WI38 (cell line): ENCODE data around the gene KRTAP10-10.
"Not testable (repeated sequence)": the region's sequence is repeated elsewhere in the genome, so short reads cannot be mapped to it uniquely, and the experiment has no call there.

ENCODE experiments used
- H3K4me3 ChIP-seq: 2 replicates; pipeline ENCODE4 v1.5.1; 2011; ENCODE audit warnings: low read depth, mild to moderate bottlenecking, control low read depth, low read length
- TF ChIP-seq, protein P1 (sequence below): IDR thresholded peaks from 2 replicates; pipeline ENCODE4 v1.5.1; 2012; ENCODE audit warnings: low read depth, mild to moderate bottlenecking, control low read depth, low read length

KRTAP10-10 gene, protein sequence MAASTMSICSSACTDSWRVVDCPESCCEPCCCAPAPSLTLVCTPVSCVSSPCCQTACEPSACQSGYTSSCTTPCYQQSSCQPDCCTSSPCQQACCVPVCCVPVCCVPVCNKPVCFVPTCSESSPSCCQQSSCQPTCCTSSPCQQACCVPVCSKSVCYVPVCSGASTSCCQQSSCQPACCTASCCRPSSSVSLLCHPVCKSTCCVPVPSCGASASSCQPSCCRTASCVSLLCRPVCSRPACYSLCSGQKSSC

DNA sequence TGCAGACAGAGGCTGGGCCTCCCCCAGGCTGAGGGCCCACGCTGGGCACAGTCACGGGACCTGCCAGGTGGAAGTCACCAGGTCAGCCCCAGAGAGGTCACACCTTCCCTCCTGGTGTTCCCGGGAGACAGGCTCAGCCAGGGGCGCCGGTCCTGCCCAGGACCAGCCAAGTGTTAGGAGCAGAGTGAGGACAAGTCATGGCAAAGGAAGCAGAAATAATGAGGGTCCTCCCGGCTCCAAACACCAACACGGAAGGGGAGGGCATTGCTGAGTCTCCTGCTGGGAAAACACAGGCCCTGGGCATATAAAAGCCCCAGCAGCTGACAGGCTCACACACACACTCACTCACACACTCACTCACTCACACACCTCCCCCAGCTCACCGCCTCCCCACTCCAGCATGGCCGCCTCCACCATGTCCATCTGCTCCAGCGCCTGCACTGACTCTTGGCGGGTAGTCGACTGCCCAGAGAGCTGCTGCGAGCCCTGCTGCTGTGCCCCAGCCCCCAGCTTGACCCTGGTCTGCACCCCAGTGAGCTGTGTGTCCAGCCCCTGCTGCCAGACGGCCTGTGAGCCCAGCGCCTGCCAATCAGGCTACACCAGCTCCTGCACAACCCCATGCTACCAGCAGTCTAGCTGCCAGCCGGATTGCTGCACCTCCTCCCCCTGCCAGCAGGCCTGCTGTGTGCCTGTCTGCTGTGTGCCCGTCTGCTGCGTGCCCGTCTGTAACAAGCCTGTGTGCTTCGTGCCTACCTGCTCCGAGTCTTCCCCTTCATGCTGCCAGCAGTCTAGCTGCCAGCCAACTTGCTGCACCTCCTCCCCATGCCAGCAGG lies at the start of gene KRTAP10-10:
Gene KRTAP10-10, plus strand, starts transcription at position 339 of the 833 bp plus-strand sequence. Its CDS starts 62 bp downstream, at position 401.
- TF ChIP-seq, protein P1, sequence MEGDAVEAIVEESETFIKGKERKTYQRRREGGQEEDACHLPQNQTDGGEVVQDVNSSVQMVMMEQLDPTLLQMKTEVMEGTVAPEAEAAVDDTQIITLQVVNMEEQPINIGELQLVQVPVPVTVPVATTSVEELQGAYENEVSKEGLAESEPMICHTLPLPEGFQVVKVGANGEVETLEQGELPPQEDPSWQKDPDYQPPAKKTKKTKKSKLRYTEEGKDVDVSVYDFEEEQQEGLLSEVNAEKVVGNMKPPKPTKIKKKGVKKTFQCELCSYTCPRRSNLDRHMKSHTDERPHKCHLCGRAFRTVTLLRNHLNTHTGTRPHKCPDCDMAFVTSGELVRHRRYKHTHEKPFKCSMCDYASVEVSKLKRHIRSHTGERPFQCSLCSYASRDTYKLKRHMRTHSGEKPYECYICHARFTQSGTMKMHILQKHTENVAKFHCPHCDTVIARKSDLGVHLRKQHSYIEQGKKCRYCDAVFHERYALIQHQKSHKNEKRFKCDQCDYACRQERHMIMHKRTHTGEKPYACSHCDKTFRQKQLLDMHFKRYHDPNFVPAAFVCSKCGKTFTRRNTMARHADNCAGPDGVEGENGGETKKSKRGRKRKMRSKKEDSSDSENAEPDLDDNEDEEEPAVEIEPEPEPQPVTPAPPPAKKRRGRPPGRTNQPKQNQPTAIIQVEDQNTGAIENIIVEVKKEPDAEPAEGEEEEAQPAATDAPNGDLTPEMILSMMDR = no peak
- H3K4me3 ChIP-seq = no peak within 1 kb of the TSS

DNA sequence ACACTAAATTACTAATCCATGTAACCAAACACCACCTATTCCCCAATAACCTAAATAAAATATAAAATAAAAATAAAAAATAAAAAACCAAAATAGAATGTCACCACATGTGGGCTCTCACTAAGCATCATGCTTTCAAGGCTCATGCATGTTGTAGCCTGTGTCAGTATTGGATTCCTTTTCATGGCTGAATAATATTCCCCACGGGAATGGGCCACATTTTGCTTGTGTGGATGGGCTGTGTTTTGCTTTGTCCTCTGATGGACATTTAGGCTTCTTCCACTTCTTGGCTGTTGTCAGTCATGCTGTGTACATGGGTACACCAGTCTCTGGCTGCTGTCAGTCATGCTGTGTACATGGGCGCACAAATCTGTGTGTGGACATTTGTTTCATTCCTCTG lies 48.1 kb upstream of the KRTAP10-10 start:
- TF ChIP-seq, protein P1 = no peak
- H3K4me3 ChIP-seq = no peak overlapping the region

DNA sequence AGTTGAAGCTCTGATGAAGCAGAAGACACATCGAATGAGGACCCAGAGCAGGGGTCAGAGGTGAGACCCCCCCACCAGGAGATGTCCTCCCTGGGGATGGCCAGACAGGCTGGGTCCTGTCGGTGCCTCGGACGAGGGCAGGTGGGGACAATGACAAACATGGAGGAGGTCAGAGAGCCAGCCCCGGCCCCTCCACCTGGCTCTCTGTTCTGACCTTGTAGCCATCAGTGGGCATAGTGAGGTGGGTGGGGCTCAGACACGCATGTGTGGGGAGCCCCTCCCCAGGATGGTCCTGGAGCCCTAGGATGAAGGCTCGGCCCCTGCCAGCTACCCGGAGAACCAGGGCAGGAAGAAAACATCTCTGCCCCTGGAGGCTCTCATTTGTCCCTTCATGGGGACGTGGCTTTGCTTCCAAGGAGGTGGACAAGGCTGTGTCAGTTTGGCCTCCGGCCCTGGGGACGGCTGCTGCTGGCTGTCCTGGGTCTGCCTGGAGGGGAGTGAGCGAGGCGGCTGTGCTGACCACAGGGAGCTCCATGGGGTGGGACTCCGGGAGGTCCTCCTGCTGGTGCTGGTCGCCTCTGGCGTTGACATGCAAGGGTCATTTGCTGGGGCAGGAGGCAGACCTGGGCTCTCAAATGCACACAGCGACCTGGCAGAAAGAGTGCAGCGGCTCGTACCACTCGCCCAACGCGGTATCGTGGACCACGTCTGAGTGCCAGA lies 47.4 kb upstream of the KRTAP10-10 start:
- no peak overlapping the region for H3K4me3 ChIP-seq
- TF ChIP-seq, protein P1 = no peak

DNA sequence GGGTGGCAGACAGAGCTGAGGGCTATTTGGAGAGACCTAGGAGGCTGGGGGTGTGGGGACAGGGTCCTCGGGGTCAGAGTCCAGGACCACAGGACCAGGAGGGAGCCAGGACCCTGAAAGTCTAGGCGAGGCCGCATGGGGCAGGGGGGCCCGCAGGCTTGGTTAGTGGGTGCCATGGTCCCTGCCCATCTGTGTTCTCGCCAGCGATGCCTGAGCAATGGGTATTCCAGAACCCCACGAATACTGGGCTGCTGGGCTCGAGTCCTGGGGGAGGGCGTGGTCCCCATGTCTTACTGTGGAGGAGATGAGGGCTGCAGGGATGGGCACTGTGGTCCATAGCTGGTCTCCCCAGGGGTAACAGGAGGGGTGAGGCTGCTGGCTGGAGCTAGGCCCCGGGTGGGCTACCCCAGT lies 46.8 kb upstream of the KRTAP10-10 start:
- TF ChIP-seq, protein P1 = no peak

DNA sequence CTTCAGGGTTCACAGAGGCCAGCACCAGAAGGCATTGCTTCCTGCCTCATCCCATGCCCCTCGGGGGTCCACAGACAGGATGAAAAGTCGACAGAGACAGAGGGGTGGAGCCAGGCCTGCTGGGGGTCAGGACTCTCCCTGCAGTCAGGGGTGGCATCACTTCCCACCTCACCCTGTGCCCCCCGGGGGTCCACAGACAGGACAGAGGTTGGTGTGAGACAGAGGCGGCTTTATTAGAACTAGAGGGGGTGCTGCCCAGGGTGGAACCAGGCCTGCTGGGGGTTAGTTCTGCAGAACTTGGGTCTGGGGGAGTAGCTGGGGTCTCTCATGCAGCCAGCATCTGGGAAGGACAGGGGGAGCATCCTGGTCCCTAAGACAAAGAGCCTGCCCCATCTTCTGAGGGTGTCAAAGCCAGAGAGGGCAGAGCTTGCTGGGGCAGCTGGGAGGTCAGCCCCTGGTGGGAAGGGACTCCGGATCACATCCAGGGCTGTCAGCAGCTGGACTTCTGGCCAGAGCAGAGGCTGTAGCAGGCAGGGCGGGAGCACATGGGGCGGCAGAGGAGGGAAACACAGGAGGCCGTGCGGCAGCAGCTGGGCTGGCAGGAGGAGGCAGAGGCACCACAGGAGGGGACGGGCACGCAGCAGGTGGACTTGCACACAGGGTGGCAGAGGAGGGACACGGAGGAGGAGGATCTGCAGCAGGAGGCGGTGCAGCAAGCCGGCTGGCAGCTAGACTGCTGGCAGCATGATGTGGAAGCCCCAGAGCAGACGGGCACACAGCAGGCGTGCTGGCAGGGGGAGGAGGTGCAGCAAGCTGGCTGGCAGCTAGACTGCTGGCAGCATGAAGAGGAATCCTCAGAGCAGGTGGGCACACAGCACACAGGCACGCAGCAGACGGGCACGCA lies 46.0 kb upstream of the KRTAP10-10 start:
- not testable (repeated sequence) for H3K4me3 ChIP-seq

More for the DNA sequence above, 46.8 kb upstream of the KRTAP10-10 start:
- no peak overlapping the region for H3K4me3 ChIP-seq

DNA sequence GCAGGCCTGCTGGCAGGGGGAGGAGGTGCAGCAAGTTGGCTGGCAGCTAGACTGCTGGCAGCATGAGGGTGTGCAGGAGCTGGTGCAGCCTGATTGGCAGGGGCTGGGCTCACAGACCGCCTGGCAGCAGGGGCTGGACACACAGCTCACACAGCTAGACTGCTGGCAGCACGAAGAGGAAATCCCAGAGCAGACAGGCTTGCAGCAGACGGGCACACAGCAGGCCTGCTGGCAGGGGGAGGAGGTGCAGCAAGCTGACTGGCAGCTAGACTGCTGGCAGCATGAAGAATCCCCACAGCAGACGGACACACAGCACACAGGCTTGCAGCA lies 45.4 kb upstream of the KRTAP10-10 start:
- H3K4me3 ChIP-seq = not testable (repeated sequence)

DNA sequence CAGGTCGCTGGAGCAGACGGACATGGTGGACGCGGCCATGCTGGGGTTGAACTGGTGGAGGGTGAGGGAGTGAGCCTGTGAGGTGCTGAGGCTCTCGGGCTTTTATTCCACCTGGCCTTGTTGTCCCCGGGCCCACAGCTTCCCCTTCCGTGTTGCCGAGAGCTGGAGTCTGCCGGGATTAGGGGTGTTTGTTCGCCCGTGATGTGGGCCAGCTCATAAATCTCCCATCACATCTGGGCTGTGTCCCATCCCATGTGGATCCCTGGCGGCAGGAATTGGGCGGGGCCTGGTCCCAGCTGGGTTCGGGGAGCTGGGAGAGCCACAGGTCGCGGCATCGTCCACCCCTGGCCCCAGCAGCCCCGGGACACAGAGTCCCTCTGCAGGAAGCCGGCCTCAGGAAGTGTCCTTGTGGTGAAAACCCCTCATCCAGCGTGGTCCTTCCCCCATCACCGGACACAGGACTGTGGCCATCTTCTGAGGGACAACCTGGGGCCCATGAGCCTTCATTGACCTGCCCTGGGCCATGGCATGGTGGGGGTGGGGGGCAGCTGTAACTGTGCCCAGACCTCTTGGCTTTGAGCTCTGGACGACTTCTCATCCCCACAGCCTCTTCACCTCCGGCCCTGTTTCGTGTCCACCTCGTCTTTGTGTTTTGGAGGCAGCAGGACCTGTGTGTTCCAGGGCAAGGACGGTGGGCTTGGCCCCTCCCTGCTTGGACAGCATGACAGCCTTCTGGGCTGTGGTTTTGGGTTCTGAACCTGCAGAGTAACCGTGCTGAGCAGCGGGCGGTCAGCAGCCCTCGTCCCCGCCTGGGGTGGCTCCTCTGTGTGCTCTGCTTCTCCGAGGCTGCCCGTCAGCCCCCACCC lies 44.5 kb upstream of the KRTAP10-10 start, which contains the start of gene KRTAP10-6:
Gene KRTAP10-6, minus strand, starts transcription at position 60 of the 866 bp plus-strand sequence. Its CDS starts 21 bp downstream, at position 39.
- no peak within 1 kb of the TSS for H3K4me3 ChIP-seq
- TF ChIP-seq, protein P1 = no peak
